Parathyroid adenoma (tissue), 2 donors: ENCODE measurements around the gene PIK3AP1.
"Not testable (repeated sequence)": the region's sequence is repeated elsewhere in the genome, so short reads cannot be mapped to it uniquely, and the experiment has no call there.

Experiments used
- H2AFZ ChIP-seq: fragments of 300-600 bp; sonication (generic); one replicate; pipeline ENCODE4 v1.7.0; 2017; ENCODE audit warnings: antibody characterized with exemption, mild to moderate bottlenecking
- H3K27ac ChIP-seq: fragments of 300-600 bp; sonication (generic); one replicate; pipeline ENCODE4 v1.7.0; 2017
- H3K27me3 ChIP-seq: fragments of 300-600 bp; sonication (generic); one replicate; pipeline ENCODE4 v1.7.0; 2017; ENCODE audit warnings: low read length; ENCODE audit not compliant: control insufficient read depth, insufficient read depth
- H3K36me3 ChIP-seq: fragments of 300-600 bp; sonication (generic); one replicate; pipeline ENCODE4 v1.7.0; 2017; ENCODE audit warnings: low read length; ENCODE audit not compliant: control insufficient read depth, insufficient read depth
- H3K4me1 ChIP-seq: fragments of 300-600 bp; sonication (generic); one replicate; pipeline ENCODE4 v1.7.0; 2017; ENCODE audit warnings: control low read depth
- H3K4me2 ChIP-seq: fragments of 300-600 bp; sonication (generic); one replicate; pipeline ENCODE4 v1.7.0; 2017; ENCODE audit warnings: low read length
- H3K4me3 ChIP-seq: fragments of 300-600 bp; sonication (generic); one replicate; pipeline ENCODE4 v1.7.0; 2017; ENCODE audit warnings: low read depth, low read length
- H3K79me2 ChIP-seq: fragments of 300-600 bp; sonication (generic); one replicate; pipeline ENCODE4 v1.7.0; 2017; ENCODE audit warnings: control low read depth
- H3K9ac ChIP-seq: fragments of 300-600 bp; sonication (generic); one replicate; pipeline ENCODE4 v1.7.0; 2017; ENCODE audit warnings: mild to moderate bottlenecking
- H3K9me3 ChIP-seq: fragments of 300-600 bp; sonication (generic); one replicate; pipeline ENCODE4 v1.7.0; 2017; ENCODE audit warnings: low read length; ENCODE audit not compliant: control insufficient read depth
- CTCF ChIP-seq: fragments of 300-600 bp; sonication (generic); IDR thresholded peaks from one replicate; pipeline ENCODE4 v1.7.0; 2017; ENCODE audit warnings: antibody characterized with exemption, mild to moderate bottlenecking
- donor health status: primary hyperparathyroidism.

The PIK3AP1 gene

GRCh38 chr10:96747734-96748550 lies 27.6 kb upstream of the PIK3AP1 start:
- Histone ChIP-seq H3K4me1 (no peaks in the 10 kb centered on the region), H3K36me3 (no peaks in the 10 kb centered on the region), H3K9me3 (no peaks in the 10 kb centered on the region), H3K4me3 (no peak overlapping the region), H3K27me3 (no peaks in the 10 kb centered on the region), H3K9ac (no peak overlapping the region), H3K4me2 (no peak overlapping the region), H2AFZ (no peak overlapping the region), H3K79me2 (no peaks in the 10 kb centered on the region), H3K27ac (no peak overlapping the region)
- no peak for TF ChIP-seq CTCF

GRCh38 chr10:96746503-96746902 lies 26.2 kb upstream of the PIK3AP1 start:
- H3K27me3 ChIP-seq: no peaks in the 10 kb centered on the region

GRCh38 chr10:96745950-96746349 lies 25.6 kb upstream of the PIK3AP1 start:
- no peak overlapping the region for H3K9ac ChIP-seq
- TF ChIP-seq CTCF: no peak
- no peaks in the 10 kb centered on the region for H3K36me3 ChIP-seq
- no peaks in the 10 kb centered on the region for H3K79me2 ChIP-seq
- H3K27ac ChIP-seq: no peak overlapping the region
- no peak overlapping the region for H2AFZ ChIP-seq
- H3K9me3 ChIP-seq: no peaks in the 10 kb centered on the region
- H3K27me3 ChIP-seq: no peaks in the 10 kb centered on the region
- no peak overlapping the region for H3K4me2 ChIP-seq
- no peaks in the 10 kb centered on the region for H3K4me1 ChIP-seq
- no peak overlapping the region for H3K4me3 ChIP-seq

More at GRCh38 chr10:96746503-96746902, 26.2 kb upstream of the PIK3AP1 start:
- no peak for TF ChIP-seq CTCF
- Histone ChIP-seq H3K9me3 (no peaks in the 10 kb centered on the region), H3K79me2 (no peaks in the 10 kb centered on the region), H3K4me1 (no peaks in the 10 kb centered on the region), H3K4me2 (no peak overlapping the region), H3K36me3 (no peaks in the 10 kb centered on the region), H2AFZ (no peak overlapping the region), H3K4me3 (no peak overlapping the region), H3K9ac (no peak overlapping the region), H3K27ac (no peak overlapping the region)

DNA sequence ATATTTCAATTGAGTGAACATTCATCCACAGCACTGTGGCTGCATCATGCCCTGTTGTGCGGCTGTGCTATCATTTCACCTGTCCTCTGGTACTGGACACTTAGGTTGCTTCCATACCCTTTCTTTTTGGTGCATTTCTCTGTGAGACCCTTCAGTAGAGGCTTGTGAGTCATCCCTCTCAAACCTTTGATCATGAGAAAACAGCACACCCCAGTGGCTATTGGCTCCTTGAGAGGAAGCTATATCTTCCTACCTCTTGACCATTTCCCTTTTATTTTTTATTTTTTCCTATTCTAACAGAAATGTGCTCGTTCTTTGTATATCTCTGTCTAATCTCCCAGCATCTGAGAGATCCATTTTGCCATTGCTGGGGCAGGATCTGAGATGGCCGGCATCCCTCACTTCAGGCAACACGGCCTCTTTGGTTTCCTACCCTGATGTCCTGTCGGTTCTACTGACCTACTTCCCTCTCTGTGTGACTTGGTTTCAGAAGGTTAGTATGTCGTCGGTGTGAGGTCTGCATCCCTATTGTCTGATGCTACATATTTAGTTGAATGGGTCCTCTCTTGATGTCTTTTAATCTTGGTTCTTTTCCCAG lies 23.8 kb upstream of the PIK3AP1 start:
- no peaks in the 10 kb centered on the region for H3K79me2 ChIP-seq
- no peak for TF ChIP-seq CTCF
- H3K4me3 ChIP-seq: no peak overlapping the region
- no peaks in the 10 kb centered on the region for H3K9me3 ChIP-seq
- H3K9ac ChIP-seq: no peak overlapping the region
- no peak overlapping the region for H3K27ac ChIP-seq
- H3K4me2 ChIP-seq: no peak overlapping the region
- H3K27me3 ChIP-seq: no peaks in the 10 kb centered on the region
- no peaks in the 10 kb centered on the region for H3K4me1 ChIP-seq
- no peak overlapping the region for H2AFZ ChIP-seq
- no peaks in the 10 kb centered on the region for H3K36me3 ChIP-seq

DNA sequence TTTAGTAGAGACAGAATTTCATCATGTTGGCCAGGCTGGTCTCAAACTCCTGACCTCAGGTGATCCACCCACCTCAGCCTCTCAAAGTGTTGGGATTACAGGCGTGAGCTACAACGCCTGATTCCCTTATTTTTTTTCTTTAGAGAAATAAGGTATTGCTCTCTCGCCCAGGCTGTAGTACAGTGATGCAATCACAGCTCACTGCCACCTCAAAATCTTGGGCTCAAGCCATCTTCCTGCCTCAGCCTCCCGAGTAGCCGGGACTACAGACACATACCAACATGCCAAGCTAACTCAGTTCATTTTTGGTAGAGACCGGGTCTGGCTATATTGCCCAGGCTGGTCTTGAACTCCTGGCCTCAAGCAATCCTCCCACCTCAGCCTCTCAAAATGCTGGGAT lies 21.2 kb upstream of the PIK3AP1 start:
- not testable (repeated sequence) for H2AFZ ChIP-seq, H3K79me2 ChIP-seq, H3K27ac ChIP-seq, H3K27me3 ChIP-seq, H3K36me3 ChIP-seq, H3K9ac ChIP-seq, H3K4me3 ChIP-seq, H3K4me2 ChIP-seq, H3K4me1 ChIP-seq, H3K9me3 ChIP-seq
